Lower lobe of right lung (tissue), 2 donors: Measurements from ENCODE around the gene PIF1. TPM values are rescaled to one million over a fixed set of nuclear protein-coding genes. Genes with fewer than 3 reads are reported as not detected.

ENCODE experiments used
- ATAC-seq, 2 donors: fragments of 200-7000 bp; cut with Tn5 transposase; one replicate each; pipeline ENCODE4 v1.9.1; 2020 to 2022; ENCODE audit warnings: mild to moderate bottlenecking in 2 of 2, moderate library complexity in 2 of 2
- DNase-seq: peaks from one replicate; pipeline ENCODE4 v3.0.0-alpha.2; 2020
- H3K27ac ChIP-seq: fragments of 200-600 bp; one replicate; pipeline ENCODE4 v1.8.0; 2022
- H3K27me3 ChIP-seq: fragments of 200-600 bp; one replicate; pipeline ENCODE4 v1.8.0; 2022; ENCODE audit warnings: low read depth
- H3K36me3 ChIP-seq: fragments of 200-600 bp; one replicate; pipeline ENCODE4 v1.8.0; 2022; ENCODE audit warnings: mild to moderate bottlenecking
- H3K4me1 ChIP-seq: fragments of 200-600 bp; one replicate; pipeline ENCODE4 v1.8.0; 2022
- H3K4me3 ChIP-seq: fragments of 200-600 bp; one replicate; pipeline ENCODE4 v1.8.0; 2022; ENCODE audit warnings: mild to moderate bottlenecking
- H3K9me3 ChIP-seq: fragments of 200-600 bp; one replicate; pipeline ENCODE4 v1.8.0; 2022
- CTCF ChIP-seq: fragments of 200-600 bp; IDR thresholded peaks from one replicate; pipeline ENCODE4 v1.8.0; 2022; ENCODE audit warnings: antibody characterized with exemption, mild to moderate bottlenecking
- intact Hi-C: fragments of 100-400 bp; cut with DNase I; formaldehyde crosslinking; loops from one replicate; pipeline ENCODE4 v1.11.0; 2022
- total RNA-seq: library from RNA; stranded (reverse); fragmentation: NEBNext Ultra II Directional; extraction: Animal tissue kit (Norgen Biotek cat#: 25700); gene quantifications from one replicate; pipeline ENCODE4 v1.2.1, GENCODE V29; 2021
- donor health status: DM: no; HTN: yes; CAD: no; lungs with severe emphysema.

PIF1 gene
- total RNA-seq, 1 donor from 2014 or later = 1.4 TPM

GRCh38 chr15:64842986-64843561 is 17.6 kb upstream of the PIF1 start:
- H3K4me3 ChIP-seq = peak overlapping the region; percentile 74
- H3K9me3 ChIP-seq = no peaks in the 10 kb centered on the region
- peaks cover 53% of the 10 kb centered on the region for H3K4me1 ChIP-seq
- peak overlapping the region; percentile 92 for H3K27ac ChIP-seq
- ATAC-seq (peak; percentile 14 to 15), DNase-seq (peak; percentile 76)
- no peaks in the 10 kb centered on the region for H3K27me3 ChIP-seq
- H3K36me3 ChIP-seq = peaks cover 9% of the 10 kb centered on the region
- TF ChIP-seq CTCF = no peak
- intact Hi-C loops = no loop called here

GRCh38 chr15:64842096-64842939 is 16.9 kb upstream of the PIF1 start:
- ATAC-seq (peak in 1 of 2 donors; percentile 0), DNase-seq (no peak)
- no peak for TF ChIP-seq CTCF
- Histone ChIP-seq H3K27me3 (no peaks in the 10 kb centered on the region), H3K4me1 (peaks cover 47% of the 10 kb centered on the region), H3K4me3 (peak overlapping the region; percentile 74), H3K27ac (peak overlapping the region; percentile 92), H3K36me3 (peaks cover 9% of the 10 kb centered on the region), H3K9me3 (no peaks in the 10 kb centered on the region)
- intact Hi-C loops = no loop called here

- H3K4me3 ChIP-seq = peak within 1 kb of the TSS; percentile 74
- H3K4me1 ChIP-seq = peaks cover 47% of the 10 kb centered on the region
- no peaks in the 10 kb centered on the region for H3K27me3 ChIP-seq
- peak; percentile 31 for TF ChIP-seq CTCF
- peak; percentile 98 for DNase-seq
- ATAC-seq = peak; percentile 93
- peak within 1 kb of the TSS; percentile 95 for H3K27ac ChIP-seq
- peaks cover 3% of the 10 kb centered on the region for H3K36me3 ChIP-seq
- no peaks in the 10 kb centered on the region for H3K9me3 ChIP-seq
- intact Hi-C loops = no loop called here
Observed at GRCh38 chr15:64841344-64842095, 16.1 kb upstream of the PIF1 start, which contains the start of gene PLEKHO2. Gene PLEKHO2 (plus strand): TSS chr15:64841915. CDS start chr15:64842017, 102 bp downstream.

- Histone ChIP-seq H3K27me3 (no peaks in the 10 kb centered on the region), H3K4me1 (peaks cover 47% of the 10 kb centered on the region), H3K36me3 (no peaks in the 10 kb centered on the region), H3K9me3 (no peaks in the 10 kb centered on the region), H3K27ac (peak overlapping the region; percentile 95), H3K4me3 (peak overlapping the region; percentile 74)
- DNase-seq (no peak), ATAC-seq (no peak)
- intact Hi-C loops = no loop called here
- TF ChIP-seq CTCF = no peak
Observed at GRCh38 chr15:64841060-64841343, 15.6 kb upstream of the PIF1 start.

GRCh38 chr15:64837502-64837901 is 12.1 kb upstream of the PIF1 start:
- no peaks in the 10 kb centered on the region for H3K9me3 ChIP-seq
- TF ChIP-seq CTCF = no peak
- DNase-seq = no peak
- H3K4me1 ChIP-seq = peaks cover 26% of the 10 kb centered on the region
- no peak overlapping the region for H3K4me3 ChIP-seq
- intact Hi-C loops = no loop called here
- H3K27ac ChIP-seq = peak overlapping the region; percentile 27
- H3K27me3 ChIP-seq = no peaks in the 10 kb centered on the region
- no peaks in the 10 kb centered on the region for H3K36me3 ChIP-seq
- ATAC-seq = no peak
